Body of pancreas (tissue), 4 donors: Measurements from ENCODE around the gene PEX11B.

Source experiments
- POLR2A ChIP-seq, 3 donors: fragments of 450-650 bp; IDR thresholded peaks; one replicate each; pipeline ENCODE4 v1.6.1; 2016; ENCODE audit warnings: antibody characterized with exemption in 3 of 3, mild to moderate bottlenecking in 2 of 3
- TF ChIP-seq, protein P1 (sequence below), 7 experiments: fragments of 450-650 bp in 4 of 7; fragments of 200-600 bp in 3 of 7; sonication (generic) in 3 of 7; IDR thresholded peaks; one replicate each; pipeline ENCODE4 v1.5.1; 2016 to 2019; ENCODE audit warnings: antibody characterized with exemption in 7 of 7

GRCh38 chr1:145884675-145885074 lies 33.8 kb downstream of the PEX11B start:
- TF ChIP-seq, protein P1, sequence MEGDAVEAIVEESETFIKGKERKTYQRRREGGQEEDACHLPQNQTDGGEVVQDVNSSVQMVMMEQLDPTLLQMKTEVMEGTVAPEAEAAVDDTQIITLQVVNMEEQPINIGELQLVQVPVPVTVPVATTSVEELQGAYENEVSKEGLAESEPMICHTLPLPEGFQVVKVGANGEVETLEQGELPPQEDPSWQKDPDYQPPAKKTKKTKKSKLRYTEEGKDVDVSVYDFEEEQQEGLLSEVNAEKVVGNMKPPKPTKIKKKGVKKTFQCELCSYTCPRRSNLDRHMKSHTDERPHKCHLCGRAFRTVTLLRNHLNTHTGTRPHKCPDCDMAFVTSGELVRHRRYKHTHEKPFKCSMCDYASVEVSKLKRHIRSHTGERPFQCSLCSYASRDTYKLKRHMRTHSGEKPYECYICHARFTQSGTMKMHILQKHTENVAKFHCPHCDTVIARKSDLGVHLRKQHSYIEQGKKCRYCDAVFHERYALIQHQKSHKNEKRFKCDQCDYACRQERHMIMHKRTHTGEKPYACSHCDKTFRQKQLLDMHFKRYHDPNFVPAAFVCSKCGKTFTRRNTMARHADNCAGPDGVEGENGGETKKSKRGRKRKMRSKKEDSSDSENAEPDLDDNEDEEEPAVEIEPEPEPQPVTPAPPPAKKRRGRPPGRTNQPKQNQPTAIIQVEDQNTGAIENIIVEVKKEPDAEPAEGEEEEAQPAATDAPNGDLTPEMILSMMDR (IDR thresholded peaks at IDR 0.05), result no peak
- TF ChIP-seq POLR2A (IDR thresholded peaks at IDR 0.05), result no peak
